ENCODE data around the gene DISP2.

Gene DISP2

DNA sequence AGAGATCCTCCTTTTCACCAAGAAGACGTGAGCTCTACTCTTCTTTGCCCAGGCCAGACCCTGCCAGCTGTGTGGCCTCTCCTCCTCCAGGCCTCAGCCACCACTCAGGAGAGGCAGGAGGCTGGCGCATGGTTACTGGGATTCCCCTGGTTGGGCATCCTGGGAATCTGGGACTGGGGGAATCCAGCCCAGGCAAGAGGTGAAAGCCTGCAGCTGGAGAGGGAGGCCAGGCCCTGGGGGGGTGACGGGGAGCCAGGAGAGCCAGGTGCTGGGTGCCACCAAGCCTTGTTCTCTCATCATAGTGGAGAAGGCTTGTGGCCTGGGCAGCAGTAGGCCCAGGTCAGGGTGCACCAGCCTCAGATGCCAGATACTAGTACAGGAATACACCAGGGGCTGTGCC lies 23.5 kb upstream of the DISP2 start:
- no peaks in the 10 kb centered on the region for H3K9me3 ChIP-seq
- peak overlapping the region; percentile 29; the same call in 1 of the 2 replicates for H3K4me3 ChIP-seq
- no peaks in the 10 kb centered on the region for H3K36me3 ChIP-seq
- H4K20me1 ChIP-seq: no peaks in the 10 kb centered on the region
- TF ChIP-seq Cebpa-rat (IDR thresholded peaks at IDR 0.05): no peak
- peak overlapping the region; percentile 82 for H3K27ac ChIP-seq
- no peaks in the 10 kb centered on the region for H3K27me3 ChIP-seq
- peak overlapping the region; percentile 69 for H3K9ac ChIP-seq
- peak overlapping the region; percentile 97 for H3K4me2 ChIP-seq
- H3K4me1 ChIP-seq: peaks cover 100% of the 10 kb centered on the region

DNA sequence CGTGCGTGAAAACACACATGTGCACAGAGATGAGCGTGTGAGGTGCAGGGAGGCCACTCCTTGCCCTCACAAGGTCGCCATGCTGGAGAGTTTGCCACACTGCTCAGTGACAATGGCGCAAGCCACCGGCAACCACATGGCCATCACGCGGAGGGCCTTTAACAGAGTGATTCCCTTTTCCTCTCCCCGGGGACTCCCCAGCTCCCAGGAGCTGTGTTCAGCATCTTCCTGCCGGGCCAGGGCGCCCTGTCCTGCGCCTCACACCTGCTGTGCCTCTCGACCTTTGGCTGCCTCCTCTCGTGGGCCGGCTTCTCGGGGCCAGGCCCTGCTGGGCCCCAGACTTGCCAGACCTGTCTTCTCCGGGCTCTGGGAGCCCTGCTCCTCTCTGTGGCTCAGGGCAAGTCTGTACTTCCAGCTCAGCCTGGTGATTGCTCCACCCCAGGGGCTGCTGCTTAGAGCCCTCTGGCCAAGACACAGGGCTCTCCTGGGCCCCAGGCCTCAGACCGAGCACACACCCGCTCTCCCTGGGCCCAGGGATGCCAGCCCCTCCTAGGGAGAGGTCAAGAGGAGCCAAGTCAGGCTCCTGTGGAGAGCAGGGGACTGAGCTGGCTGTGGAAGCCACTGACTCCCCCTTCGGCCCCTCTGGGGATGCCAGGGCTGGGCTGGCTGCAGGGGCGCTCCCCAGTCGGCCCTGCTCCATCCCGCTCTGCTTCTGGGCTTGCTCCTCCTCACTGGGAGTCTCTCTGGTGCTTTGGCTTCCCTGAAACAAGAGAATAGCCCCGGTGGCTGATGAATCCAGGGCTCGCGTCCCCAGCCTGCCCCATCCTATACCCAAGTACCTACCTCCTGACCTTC lies 22.9 kb upstream of the DISP2 start:
- H3K4me3 ChIP-seq: peak overlapping the region; percentile 29; the same call in 1 of the 2 replicates
- no peaks in the 10 kb centered on the region for H3K27me3 ChIP-seq
- H3K9ac ChIP-seq: peak overlapping the region; percentile 69
- no peaks in the 10 kb centered on the region for H3K9me3 ChIP-seq
- H3K4me1 ChIP-seq: peaks cover 100% of the 10 kb centered on the region
- TF ChIP-seq Cebpa-rat (IDR thresholded peaks at IDR 0.05): no peak
- no peaks in the 10 kb centered on the region for H3K36me3 ChIP-seq
- H3K27ac ChIP-seq: peak overlapping the region; percentile 82
- H4K20me1 ChIP-seq: no peaks in the 10 kb centered on the region
- H3K4me2 ChIP-seq: peak overlapping the region; percentile 97

DNA sequence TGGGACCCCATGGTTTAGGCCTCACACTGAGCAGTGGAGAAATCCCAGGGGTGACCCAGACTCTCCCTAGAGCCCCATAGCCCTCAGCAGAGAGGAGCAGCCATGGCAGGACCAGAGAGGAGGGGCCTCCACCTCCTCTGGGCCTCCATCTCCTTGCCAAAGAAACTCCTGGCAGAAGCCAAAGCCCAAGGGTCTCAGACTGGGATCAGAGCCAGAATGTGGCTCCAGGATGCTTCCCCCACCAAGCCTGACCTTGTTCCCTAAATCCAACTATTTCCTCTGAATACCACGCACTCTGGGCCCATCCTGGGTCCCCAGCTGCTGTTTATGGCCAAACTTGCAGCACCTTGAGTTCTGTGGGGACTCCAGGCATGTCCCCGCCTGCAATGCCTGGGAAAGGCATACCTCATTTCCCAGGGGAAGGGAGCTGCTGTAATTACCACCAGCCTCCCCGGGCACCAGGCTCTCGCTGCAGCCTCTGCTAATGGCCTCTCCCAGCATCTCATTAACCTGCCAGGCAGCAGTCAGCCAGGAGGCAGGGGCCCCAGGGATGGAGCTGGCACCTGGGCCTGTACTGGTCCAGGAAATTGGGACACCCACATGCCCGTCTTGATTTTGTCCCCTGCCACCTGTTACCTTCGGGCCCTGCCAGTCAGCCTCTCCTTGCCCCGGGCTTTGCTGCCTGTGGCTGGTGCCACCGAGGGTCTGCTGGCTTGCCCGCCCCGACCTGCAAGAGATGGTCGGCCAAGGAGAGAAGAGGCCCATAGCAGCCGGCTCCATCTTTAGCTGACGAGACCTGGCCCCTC lies 21.9 kb upstream of the DISP2 start:
- Histone ChIP-seq H3K4me2 (peak overlapping the region; percentile 97), H3K27me3 (no peaks in the 10 kb centered on the region), H3K9me3 (no peaks in the 10 kb centered on the region), H3K4me3 (peak overlapping the region; percentile 46; the same call in 1 of the 2 replicates), H4K20me1 (no peaks in the 10 kb centered on the region), H3K4me1 (peaks cover 100% of the 10 kb centered on the region), H3K27ac (peak overlapping the region; percentile 8; the same call in 1 of the 2 replicates), H3K36me3 (no peaks in the 10 kb centered on the region), H3K9ac (0 out of 2 replicates have a peak overlapping the region, but pooled peaks have one; percentile 46)
- TF ChIP-seq Cebpa-rat (IDR thresholded peaks at IDR 0.05): no peak

DNA sequence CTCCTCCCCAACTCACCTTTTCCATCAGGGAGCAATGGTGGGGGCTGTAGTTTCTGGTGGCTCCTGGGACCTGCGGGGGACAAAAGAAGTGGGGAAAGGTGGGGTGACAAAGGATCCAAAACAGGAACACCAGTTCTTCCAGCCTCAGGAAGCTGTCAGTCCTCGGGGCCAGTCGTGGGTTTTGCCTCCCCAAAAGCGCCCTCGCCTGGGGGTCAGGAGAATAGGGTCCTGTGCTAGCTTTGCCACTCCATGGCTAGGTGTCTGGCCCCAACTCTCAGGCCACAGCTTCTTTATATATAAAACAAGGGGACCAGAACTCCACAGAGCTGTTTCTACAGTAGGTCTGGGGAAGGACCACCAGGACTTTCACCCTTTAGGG lies 21.3 kb upstream of the DISP2 start:
- no peaks in the 10 kb centered on the region for H3K9me3 ChIP-seq
- H3K9ac ChIP-seq: peak overlapping the region; percentile 46; the same call in 1 of the 2 replicates
- no peaks in the 10 kb centered on the region for H3K27me3 ChIP-seq
- no peaks in the 10 kb centered on the region for H3K36me3 ChIP-seq
- H3K4me1 ChIP-seq: peaks cover 96% of the 10 kb centered on the region
- H3K4me3 ChIP-seq: peak overlapping the region; percentile 46; the same call in 1 of the 2 replicates
- TF ChIP-seq Cebpa-rat (IDR thresholded peaks at IDR 0.05): no peak
- H3K27ac ChIP-seq: peak overlapping the region; percentile 39; the same call in 1 of the 2 replicates
- H3K4me2 ChIP-seq: peak overlapping the region; percentile 97
- no peaks in the 10 kb centered on the region for H4K20me1 ChIP-seq

DNA sequence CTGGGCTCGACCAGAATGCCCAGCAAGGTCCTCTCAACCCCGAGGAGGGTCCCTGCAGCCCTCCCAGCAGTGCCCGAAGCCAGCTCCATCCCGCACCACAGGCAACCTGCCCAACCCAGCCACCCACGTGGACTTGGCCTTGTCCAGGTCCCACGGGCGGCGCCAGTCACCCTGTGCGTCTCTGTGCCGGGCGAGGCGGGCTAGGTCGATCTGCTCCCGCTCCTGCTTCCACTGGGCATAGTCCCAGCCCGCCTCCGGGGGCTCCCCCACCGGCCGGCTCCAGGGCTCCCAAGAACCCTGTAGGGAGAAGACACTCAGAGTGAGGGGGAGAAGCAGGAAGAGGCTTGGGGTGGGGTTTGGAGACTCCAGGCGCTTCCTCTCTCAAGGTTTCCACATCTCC lies 20.4 kb upstream of the DISP2 start:
- Histone ChIP-seq H3K27me3 (no peaks in the 10 kb centered on the region), H3K9ac (peak overlapping the region; percentile 46), H3K4me1 (peaks cover 87% of the 10 kb centered on the region), H3K4me3 (no peak overlapping the region), H4K20me1 (no peaks in the 10 kb centered on the region), H3K36me3 (no peaks in the 10 kb centered on the region), H3K27ac (peak overlapping the region; percentile 39), H3K9me3 (no peaks in the 10 kb centered on the region), H3K4me2 (peak overlapping the region; percentile 97)
- TF ChIP-seq Cebpa-rat (IDR thresholded peaks at IDR 0.05): no peak

DNA sequence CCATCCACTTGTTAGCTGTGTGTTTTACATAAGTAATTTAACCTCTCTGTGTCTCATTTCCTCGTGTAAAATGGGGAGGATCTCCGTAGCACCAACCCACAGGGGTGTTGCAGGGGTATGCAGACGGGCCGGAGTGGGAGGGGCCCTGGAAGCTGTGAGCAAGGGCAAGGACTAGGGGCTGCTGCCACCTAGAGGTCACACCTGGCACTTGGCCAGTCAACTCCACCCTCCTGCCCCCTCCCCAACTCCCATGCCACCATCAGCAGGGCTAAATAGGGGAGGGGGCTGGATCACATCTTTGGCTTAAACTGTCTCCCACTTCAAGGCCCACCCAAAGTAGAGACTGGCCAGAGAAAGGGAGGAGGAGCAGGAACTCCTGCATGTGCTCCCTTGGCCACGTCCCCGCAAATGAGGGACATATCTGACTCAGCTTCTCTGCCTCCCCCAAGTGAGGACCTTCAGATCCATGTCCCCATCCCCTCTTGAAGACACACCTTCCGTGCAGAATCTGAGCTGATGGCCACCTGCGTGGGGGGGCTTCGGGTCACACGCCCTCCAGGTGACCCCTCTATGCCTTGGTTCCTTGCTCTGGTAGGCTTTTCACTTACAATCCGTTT lies 19.9 kb upstream of the DISP2 start:
- no peaks in the 10 kb centered on the region for H3K27me3 ChIP-seq
- no peaks in the 10 kb centered on the region for H3K9me3 ChIP-seq
- H3K4me1 ChIP-seq: peaks cover 85% of the 10 kb centered on the region
- no peaks in the 10 kb centered on the region for H3K36me3 ChIP-seq
- no peak overlapping the region for H3K9ac ChIP-seq
- H3K4me2 ChIP-seq: peak overlapping the region; percentile 97
- 0 out of 2 replicates have a peak overlapping the region, but pooled peaks have one; percentile 39 for H3K27ac ChIP-seq
- TF ChIP-seq Cebpa-rat (IDR thresholded peaks at IDR 0.05): no peak
- no peak overlapping the region for H3K4me3 ChIP-seq
- no peaks in the 10 kb centered on the region for H4K20me1 ChIP-seq

DNA sequence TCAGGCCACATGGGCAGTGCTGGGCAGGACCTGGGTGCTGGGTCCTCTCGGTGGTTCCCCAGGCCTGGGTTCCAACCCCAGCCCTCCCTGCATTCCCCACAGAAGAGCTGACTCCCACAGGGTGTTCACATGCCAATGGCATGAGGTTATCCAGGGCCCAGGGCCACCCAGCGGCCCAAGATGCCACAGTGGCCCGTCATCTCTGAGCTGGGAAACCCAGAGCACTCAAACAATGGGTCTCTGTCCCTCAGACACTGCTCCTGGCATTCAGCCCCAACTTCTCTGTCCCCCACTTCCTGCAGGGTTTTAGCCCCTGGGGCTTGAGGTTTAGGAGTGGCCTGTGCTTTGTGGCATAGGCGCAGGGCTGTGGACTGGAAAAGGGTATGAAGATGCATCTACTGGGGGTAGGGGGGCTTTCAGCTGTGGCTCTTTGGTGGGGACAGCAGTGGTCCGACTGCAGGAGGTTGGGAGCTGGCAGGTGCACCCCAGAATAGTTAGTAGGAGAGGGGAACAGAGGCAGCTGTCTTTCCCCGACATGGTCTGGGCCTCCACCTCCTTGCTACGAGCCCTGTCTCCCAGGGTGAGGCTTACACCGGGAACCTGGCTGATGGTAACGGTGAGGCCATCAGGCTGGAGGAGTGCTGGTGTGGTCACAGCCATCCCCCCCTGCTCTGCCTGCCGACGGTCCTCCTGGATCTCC lies 18.9 kb upstream of the DISP2 start:
- no peak for TF ChIP-seq Cebpa-rat (IDR thresholded peaks at IDR 0.05)
- Histone ChIP-seq H3K27ac (peak overlapping the region; percentile 68), H3K36me3 (no peaks in the 10 kb centered on the region), H3K9ac (peak overlapping the region; percentile 70; the same call in 1 of the 2 replicates), H3K4me2 (peak overlapping the region; percentile 97), H3K4me3 (no peak overlapping the region), H3K4me1 (peaks cover 85% of the 10 kb centered on the region), H3K27me3 (no peaks in the 10 kb centered on the region), H4K20me1 (no peaks in the 10 kb centered on the region), H3K9me3 (no peaks in the 10 kb centered on the region)

DNA sequence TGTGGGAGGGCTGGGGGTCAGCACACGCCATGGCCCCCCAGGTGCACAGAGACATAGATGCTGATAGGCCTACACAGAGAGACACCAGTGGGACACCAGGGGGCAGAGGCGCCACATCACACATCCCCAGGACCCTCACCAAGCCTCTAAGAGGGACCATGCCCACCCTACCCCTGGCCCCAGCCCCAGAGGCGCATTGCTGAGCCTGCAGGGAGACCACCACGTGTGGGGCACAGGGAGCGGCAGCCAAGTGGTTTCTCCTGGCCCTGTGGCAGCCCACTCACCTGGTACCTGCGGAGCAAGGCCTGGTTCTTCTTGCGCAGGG lies 18.4 kb upstream of the DISP2 start:
- Histone ChIP-seq H3K4me2 (peak overlapping the region; percentile 97), H3K27ac (peak overlapping the region; percentile 68), H3K27me3 (no peaks in the 10 kb centered on the region), H3K4me1 (peaks cover 85% of the 10 kb centered on the region), H3K4me3 (peak overlapping the region; percentile 40; the same call in 1 of the 2 replicates), H3K36me3 (no peaks in the 10 kb centered on the region), H3K9ac (peak overlapping the region; percentile 70), H4K20me1 (no peaks in the 10 kb centered on the region), H3K9me3 (no peaks in the 10 kb centered on the region)
- no peak for TF ChIP-seq Cebpa-rat (IDR thresholded peaks at IDR 0.05)

Measured in BLaER1 (cell line).